Right lobe of liver (tissue), 6 donors: ENCODE results near the gene ASB3. TPM values are rescaled to one million over a fixed set of nuclear protein-coding genes. Genes with fewer than 3 reads are reported as not detected.

Experiments used
- ATAC-seq, 4 donors: fragments of 200-7000 bp; cut with Tn5 transposase; one replicate each; pipeline ENCODE4 v1.9.1; 2020; ENCODE audit warnings: mild to moderate bottlenecking in 4 of 4, moderate library complexity in 4 of 4
- DNase-seq, 3 donors: peaks; one replicate each; pipeline ENCODE4 v3.0.0-alpha.2; 2020
- H3K27ac ChIP-seq, 3 donors: fragments of 200-600 bp; one replicate each; pipeline ENCODE4 v1.8.0; 2022
- H3K27me3 ChIP-seq, 2 donors: fragments of 200-600 bp; one replicate each; pipeline ENCODE4 v1.8.0; 2022
- H3K36me3 ChIP-seq, 4 donors: fragments of 200-600 bp; sonication (generic) in 1 of 4; one replicate each; pipeline versions ENCODE4 v1.5.1 to v1.8.0; 2017 to 2022; ENCODE audit warnings: control low read depth in 1 of 4
- H3K4me1 ChIP-seq, 4 donors: fragments of 200-600 bp; sonication (generic) in 1 of 4; one replicate each; pipeline versions ENCODE4 v1.5.1 to v1.8.0; 2017 to 2022; ENCODE audit warnings: control low read depth in 1 of 4
- H3K4me3 ChIP-seq, 3 donors: fragments of 200-600 bp; one replicate each; pipeline ENCODE4 v1.8.0; 2022
- H3K9me3 ChIP-seq, 4 donors: fragments of 200-600 bp; sonication (generic) in 1 of 4; one replicate each; pipeline versions ENCODE4 v1.5.1 to v1.8.0; 2017 to 2022; ENCODE audit warnings: control low read depth in 1 of 4
- CTCF ChIP-seq, 4 donors: fragments of 200-600 bp in 3 of 4; fragments of 450-650 bp in 1 of 4; IDR thresholded peaks; one replicate each; pipeline versions ENCODE4 v1.5.1 to v1.8.0; 2016 to 2022; ENCODE audit warnings: antibody characterized with exemption in 4 of 4, mild to moderate bottlenecking in 2 of 4
- POLR2A ChIP-seq: fragments of 450-650 bp; IDR thresholded peaks from one replicate; pipeline ENCODE4 v1.6.1; 2017; ENCODE audit warnings: antibody characterized with exemption, mild to moderate bottlenecking
- WGBS: methylation state at CpG from one replicate; pipeline ENCODE4 v1.1.6; 2018; ENCODE audit warnings: low coverage, low lambda C conversion rate; ENCODE audit not compliant: insufficient coverage; ENCODE audit errors: missing lambda C conversion rate; 5-methylcytosine and 5-hydroxymethylcytosine counted together
- intact Hi-C, 2 donors: fragments of 100-400 bp; cut with DNase I; formaldehyde crosslinking; loops; one replicate each; pipeline versions ENCODE4 v1.11.2 to v1.14.1; 2022
- total RNA-seq, 6 experiments: library from RNA; depleted of rRNA in 2 of 6; stranded (reverse); fragments of >200 nt in 2 of 6; fragmentation: NEBNext Ultra II Directional in 3 of 6; extraction: Animal tissue kit (Norgen Biotek cat#: 25700) in 3 of 6; gene quantifications; one replicate each; pipeline versions ENCODE4 v1.1.0 to v1.2.4, GENCODE V29; 2016 to 2023
- donor health status: DM: no; HTN: yes; CAD: no.
- donor health status: DM: no; HTN: no; CAD: no.
- donor health status: DM: no; HTN: no; CAD: no.
- donor health status: DM: no; HTN: yes; CAD: no.
- donor health status: DM: no; HTN: yes; CAD: no.

The ASB3 gene
- total RNA-seq, 6 experiments from 2014 or later = 3.6 to 8.4 (median 5.3) TPM

- ATAC-seq (no peak), DNase-seq (no peak)
- Histone ChIP-seq H3K9me3 (no peaks in the 10 kb centered on the region), H3K27ac (no peak overlapping the region), H3K27me3 (no peaks in the 10 kb centered on the region), H3K36me3 (no peaks in the 10 kb centered on the region), H3K4me1 (no peaks in the 10 kb centered on the region), H3K4me3 (no peak overlapping the region)
- intact Hi-C loops = no loop called here
- 95% methylated on average over 2 of the region's 2 CpGs for WGBS
- TF ChIP-seq POLR2A (no peak), CTCF (IDR thresholded peaks at IDR 0.05) (no peak)
Observed at GRCh38 chr2:53652131-53652530, 134.6 kb downstream of the ASB3 start.

GRCh38 chr2:53646788-53647187 is 140.0 kb downstream of the ASB3 start:
- no peaks in the 10 kb centered on the region for H3K9me3 ChIP-seq
- no peaks in the 10 kb centered on the region for H3K36me3 ChIP-seq
- TF ChIP-seq POLR2A (no peak), CTCF (IDR thresholded peaks at IDR 0.05) (no peak)
- intact Hi-C loops = no loop called here
- no peak overlapping the region for H3K27ac ChIP-seq
- H3K27me3 ChIP-seq = no peaks in the 10 kb centered on the region
- no peaks in the 10 kb centered on the region for H3K4me1 ChIP-seq
- H3K4me3 ChIP-seq = no peak overlapping the region
- ATAC-seq = no peak
- no peak for DNase-seq
- WGBS = no CpG with 5 or more reads among the region's 2 CpGs

GRCh38 chr2:53641290-53641689 is 145.5 kb downstream of the ASB3 start:
- no peaks in the 10 kb centered on the region for H3K9me3 ChIP-seq
- no peak for TF ChIP-seq POLR2A
- no peak for TF ChIP-seq CTCF (IDR thresholded peaks at IDR 0.05)
- WGBS = 62% methylated on average over 7 of the region's 7 CpGs
- no peaks in the 10 kb centered on the region for H3K36me3 ChIP-seq
- DNase-seq (no peak), ATAC-seq (no peak)
- H3K4me1 ChIP-seq = no peaks in the 10 kb centered on the region
- H3K4me3 ChIP-seq = no peak overlapping the region
- no peaks in the 10 kb centered on the region for H3K27me3 ChIP-seq
- intact Hi-C loops = no loop called here
- H3K27ac ChIP-seq = no peak overlapping the region

- DNase-seq (no peak), ATAC-seq (no peak)
- Histone ChIP-seq H3K36me3 (no peaks in the 10 kb centered on the region), H3K27me3 (no peaks in the 10 kb centered on the region), H3K9me3 (no peaks in the 10 kb centered on the region), H3K4me3 (no peak overlapping the region), H3K4me1 (no peaks in the 10 kb centered on the region), H3K27ac (no peak overlapping the region)
- TF ChIP-seq POLR2A (no peak), CTCF (IDR thresholded peaks at IDR 0.05) (no peak)
- WGBS = 85% methylated on average over 3 of the region's 3 CpGs
- intact Hi-C loops = no loop called here
Observed at GRCh38 chr2:53640466-53640865, 146.3 kb downstream of the ASB3 start.

- WGBS = 85% methylated on average over 6 of the region's 6 CpGs
- H3K36me3 ChIP-seq = no peaks in the 10 kb centered on the region
- TF ChIP-seq POLR2A = no peak
- TF ChIP-seq CTCF (IDR thresholded peaks at IDR 0.05) = no peak
- H3K9me3 ChIP-seq = no peaks in the 10 kb centered on the region
- no peak overlapping the region for H3K4me3 ChIP-seq
- no peaks in the 10 kb centered on the region for H3K27me3 ChIP-seq
- intact Hi-C loops = no loop called here
- H3K4me1 ChIP-seq = no peaks in the 10 kb centered on the region
- ATAC-seq (no peak), DNase-seq (no peak)
- no peak overlapping the region for H3K27ac ChIP-seq
Observed at GRCh38 chr2:53636596-53636995, 150.2 kb downstream of the ASB3 start.
